ENCODE measurements around the gene NEK2.

DNA sequence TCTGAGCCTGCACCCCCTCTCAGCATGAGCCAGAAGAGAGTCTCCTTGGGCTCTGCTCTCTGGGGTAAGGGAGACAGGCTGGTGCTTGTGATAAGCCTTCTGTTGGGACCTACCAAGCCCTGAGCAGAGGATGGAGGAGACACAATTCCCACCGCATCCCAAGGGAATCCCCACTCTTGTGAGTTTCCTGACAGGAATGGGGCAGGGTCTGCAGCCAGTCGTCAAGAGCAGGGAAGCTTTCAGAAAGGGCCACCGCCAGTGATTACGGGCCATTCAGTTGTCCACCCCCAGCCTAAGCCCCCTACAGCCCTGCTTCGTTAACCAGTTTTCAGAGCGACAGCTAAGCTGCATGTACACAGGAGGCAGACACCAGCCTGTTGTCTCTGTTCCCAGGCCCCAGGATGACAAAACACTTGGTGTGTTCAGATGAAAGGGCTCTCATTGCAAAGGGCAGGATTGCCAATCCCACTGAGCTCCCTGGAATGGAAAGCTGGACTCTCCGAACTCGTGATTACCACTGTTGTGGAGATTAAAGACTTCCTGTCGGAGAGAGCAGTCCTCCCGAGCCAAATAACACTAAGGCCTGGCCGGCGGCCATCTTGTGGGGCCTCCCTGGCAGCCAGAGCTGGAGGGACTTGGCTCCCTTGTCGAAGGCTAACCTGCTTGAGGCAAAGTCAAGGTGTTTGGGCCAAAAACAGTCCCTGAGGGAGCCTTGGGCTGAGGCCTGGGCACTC lies 59.0 kb downstream of the NEK2 start:
- no peak for TF ChIP-seq CTCF (IDR thresholded peaks at IDR 0.05)
- no peak for TF ChIP-seq EZH2 (IDR thresholded peaks at IDR 0.05; ENCODE audit: borderline replicate concordance, insufficient read depth, low read depth, low read length, poor library complexity, severe bottlenecking)

All from B cell (primary cell).